Fibroblast of skin of abdomen (primary cell): ENCODE measurements around the gene TGFB1.

Experiments used
- DNase-seq: peaks from one replicate; pipeline ENCODE4 v3.0.0-alpha.2; 2013

The TGFB1 gene

DNA sequence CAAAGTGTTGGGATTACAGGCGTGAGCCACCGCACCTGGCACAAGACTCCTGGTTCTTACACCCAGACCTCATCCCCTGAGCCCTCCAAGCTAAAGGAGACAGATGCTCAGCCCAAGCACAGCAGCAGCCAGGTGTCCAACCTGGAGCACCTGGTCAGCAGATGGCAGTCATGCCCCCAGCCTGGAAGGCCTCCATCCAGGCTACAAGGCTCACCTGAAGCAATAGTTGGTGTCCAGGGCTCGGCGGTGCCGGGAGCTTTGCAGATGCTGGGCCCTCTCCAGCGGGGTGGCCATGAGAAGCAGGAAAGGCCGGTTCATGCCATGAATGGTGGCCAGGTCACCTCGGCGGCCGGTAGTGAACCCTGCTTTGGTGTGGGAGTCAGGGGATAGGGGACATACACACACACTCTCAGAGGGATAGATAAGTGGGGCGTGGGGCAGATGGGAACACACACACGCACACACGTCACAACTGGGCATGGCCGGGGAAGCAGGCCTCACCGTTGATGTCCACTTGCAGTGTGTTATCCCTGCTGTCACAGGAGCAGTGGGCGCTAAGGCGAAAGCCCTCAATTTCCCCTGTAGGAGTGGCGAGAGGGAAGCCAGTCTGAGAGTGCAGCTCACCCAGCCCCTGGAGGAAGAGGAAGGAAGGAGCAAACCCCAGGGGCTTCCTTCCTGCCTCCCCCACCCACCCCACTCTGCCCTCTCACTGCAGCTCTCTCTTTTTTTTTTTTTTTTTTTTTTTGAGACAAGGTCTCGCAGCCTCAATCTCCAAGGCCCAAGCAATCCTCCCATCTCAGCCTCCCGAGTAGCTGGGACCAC, 11.8 kb downstream of the TGFB1 start:
- no peak for DNase-seq

DNA sequence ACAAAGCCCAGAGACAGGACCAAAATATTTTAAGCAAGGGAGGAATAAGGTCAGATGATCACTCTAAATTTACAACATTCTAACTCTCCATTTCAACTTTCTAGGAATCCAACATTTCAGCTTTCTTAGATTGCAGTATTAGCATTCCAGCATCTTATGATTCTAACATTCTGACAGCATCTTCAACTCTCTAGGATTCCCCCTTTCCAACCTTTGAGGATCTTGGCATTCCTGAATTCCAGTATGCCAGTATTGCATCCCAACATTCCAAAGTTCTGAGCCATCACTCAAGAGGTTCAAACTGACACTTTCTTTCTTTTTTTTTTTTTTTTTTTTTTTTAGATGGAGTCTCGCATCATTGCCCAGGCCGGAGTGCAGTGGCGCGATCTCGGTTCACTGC, 13.8 kb downstream of the TGFB1 start:
- peak; percentile 82 for DNase-seq

DNA sequence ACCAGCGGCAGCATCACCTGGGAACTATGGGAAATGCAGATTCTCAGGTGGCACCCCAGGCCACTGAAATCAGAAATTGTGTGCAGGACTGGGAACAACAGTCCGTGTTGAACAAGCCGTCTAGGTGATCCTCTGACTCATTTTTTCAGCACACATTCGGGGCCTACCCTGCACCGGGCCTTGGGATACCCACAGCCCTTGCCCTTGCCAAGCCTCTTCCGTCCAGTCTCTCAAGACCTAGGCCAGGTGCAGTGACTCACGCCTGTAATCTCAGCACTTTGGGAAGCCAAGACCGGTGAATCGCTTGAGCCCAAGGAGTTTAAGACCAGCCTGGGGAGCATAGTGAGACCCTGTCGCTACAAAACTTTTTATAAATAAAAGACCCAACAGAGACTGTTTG, 18.3 kb downstream of the TGFB1 start:
- no peak for DNase-seq

DNA sequence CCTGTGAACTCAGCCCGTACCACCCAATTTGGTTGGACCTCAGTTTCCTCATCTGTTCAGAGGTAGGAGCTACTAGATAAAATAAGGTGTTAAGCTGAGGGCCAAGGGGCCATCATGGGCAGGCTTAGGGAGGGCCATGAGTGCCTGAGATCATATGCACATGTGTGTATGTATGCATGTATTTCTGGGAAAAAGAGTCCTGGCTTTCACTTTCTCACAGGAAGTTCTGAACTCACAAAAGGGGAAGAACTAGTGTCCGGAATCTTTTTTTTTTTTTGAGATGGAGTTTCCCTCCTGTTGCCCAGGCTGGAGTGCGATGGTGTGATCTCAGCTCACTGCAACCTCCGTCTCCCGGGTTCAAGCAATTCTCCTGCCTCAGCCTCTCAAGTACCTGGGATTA, 18.9 kb downstream of the TGFB1 start:
- DNase-seq: no peak

DNA sequence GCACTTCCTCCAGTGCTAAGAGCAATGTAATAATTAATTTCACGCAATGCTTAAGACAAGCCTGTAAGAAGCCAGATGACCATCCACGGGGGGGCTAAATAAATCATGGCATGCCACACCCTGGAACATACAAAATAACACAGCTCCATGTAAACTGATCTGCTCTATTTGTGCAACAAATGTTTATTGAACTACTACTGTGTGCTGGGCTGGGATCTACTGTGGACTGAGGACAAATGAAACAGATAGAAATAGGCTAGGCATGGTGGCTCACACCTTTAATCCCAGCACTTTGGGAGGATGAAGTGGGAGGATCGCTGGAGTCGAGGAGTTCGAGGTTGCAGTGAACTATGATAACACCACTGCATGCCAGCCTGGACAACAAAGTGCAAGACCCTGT, 21.3 kb downstream of the TGFB1 start:
- no peak for DNase-seq

DNA sequence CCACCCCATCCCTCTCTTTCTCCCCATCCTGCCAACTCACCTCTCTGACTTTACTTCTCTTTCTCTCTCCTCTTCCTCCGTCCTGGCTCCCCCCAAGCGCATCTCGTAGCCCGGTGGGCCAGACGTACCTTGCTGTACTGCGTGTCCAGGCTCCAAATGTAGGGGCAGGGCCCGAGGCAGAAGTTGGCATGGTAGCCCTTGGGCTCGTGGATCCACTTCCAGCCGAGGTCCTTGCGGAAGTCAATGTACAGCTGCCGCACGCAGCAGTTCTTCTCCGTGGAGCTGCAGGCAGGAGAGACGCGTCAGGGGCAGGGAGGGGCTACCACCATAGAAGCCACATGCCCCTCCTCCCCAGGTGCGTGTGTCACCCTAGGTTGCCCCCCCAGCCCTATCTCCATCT, 21.7 kb downstream of the TGFB1 start:
- DNase-seq: no peak

DNA sequence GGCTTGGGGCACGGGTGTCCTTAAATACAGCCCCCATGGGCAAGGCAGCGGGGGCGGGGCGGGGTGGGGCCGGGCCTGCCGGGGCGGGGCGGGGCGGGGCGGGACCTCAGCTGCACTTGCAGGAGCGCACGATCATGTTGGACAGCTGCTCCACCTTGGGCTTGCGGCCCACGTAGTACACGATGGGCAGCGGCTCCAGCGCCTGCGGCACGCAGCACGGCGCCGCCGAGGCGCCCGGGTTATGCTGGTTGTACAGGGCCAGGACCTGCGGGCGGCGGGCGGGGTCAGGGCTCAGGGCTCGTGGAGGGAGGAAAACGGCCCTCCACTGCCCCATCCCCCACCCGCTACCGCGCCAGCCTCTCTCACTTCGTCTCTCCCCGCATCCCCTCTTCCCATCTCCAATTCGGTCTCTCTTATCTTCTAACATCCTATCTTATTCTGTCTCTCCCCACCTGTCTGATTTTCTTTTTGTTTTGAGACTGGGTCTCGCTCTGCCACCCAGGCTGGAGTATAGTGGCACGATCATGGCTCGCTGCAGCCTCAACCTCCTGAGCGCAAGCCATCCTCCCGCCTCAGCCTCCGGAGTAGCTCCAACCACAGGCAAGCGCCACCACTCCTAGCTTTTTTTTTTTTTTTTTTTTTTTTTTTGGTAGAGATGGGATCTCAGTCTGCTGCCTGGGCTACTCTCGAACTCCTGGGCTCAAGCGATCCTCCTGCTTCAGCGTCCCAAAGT, 22.6 kb downstream of the TGFB1 start:
- DNase-seq: no peak

DNA sequence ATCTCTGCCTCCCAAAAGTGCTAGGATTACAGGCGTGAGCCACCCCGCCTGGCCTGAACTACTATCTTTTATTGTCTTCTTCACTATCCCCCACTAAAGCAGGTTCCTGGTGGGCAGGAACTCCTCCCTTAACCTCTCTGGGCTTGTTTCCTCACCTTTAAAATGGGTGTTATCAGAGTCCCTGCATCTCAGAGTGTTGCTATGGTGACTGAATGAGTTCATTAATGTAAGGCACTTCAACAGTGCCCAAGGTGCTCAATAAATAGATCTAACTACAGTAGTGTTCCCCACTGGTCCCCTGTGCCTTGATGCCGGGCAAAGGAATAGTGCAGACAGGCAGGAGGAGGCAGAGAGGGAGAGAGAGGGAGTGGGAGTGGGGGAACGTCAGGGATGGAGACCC, 23.2 kb downstream of the TGFB1 start:
- DNase-seq: no peak

DNA sequence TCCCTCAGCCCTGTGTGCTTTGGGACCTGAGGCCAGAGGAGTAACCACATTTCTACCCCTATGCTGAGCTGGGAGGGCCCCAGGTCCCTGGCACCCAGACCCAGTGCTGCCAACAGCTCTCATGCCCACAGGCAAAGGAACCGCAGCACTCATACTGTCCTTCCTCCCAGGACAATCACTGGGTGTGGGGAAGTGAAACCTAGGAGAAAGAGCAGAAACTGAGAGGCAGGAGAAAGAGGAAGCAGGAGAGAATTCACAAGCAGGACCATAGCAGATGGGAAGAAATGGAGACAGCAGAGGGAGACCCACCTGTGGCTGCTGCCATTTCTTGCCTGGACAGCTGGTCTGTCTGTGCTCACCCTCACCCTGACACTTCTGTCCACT, 24.9 kb downstream of the TGFB1 start:
- no peak for DNase-seq

DNA sequence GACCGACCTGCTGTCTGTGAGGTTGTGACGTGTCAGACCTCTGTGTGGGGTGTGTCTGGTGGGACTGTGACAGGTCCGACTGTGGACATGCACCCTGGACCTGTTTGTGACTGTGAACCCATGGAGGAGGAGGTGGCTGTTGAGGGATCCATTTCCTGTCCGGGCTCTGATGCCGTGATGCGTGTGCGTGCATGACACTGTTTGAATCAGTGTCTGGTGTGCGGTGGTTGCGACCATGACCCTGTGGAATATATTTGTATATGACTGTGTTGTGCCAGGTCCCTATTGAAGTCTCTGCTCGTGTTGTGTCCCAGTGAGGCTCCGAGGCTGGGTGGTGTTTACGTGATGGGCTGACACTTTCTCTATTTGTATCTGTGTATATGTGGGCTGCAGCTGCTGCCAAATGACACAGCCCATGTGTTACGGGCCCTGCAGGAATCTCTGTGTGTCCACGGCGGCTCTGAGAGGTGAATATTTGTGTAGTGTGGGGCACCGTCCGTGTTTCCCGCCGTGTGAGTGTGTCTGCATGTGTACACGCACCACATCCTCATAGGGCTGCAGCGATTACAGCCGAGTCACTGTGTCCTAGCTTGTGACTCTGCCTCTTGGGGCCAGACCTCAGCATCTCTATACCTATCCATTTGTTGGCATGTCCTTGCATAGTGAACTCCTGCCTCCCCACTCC, 25.4 kb downstream of the TGFB1 start:
- DNase-seq: peak; percentile 23

DNA sequence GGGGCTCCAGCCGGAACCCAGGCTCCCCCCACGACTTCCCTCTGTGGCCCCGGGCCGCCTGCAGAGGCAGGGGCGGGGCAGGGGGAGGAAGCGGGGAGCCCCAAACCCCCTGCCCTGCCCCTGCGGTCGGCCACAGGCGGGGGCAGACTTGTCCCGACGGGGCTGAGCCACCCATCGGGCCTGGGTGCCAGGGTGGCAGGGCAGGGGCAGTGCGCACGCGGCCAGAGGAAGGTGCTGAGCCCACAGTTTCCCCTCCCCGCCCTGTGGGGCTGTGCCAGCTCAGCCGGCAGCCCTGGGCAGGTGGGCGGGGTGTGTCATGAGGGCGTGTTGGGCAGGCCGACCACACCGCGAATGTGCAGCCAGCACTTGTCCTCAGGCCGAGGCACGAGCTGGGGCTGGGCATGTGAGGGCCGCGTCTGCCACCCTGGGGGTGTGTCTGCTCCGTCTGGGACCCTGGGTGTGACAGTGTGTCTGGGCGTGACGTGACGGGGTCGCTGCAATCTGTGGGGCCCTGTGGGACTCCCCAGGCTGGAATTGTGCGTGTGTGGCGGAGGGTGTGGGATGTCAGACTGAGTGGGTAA, 26.1 kb downstream of the TGFB1 start:
- DNase-seq: peak; percentile 12

DNA sequence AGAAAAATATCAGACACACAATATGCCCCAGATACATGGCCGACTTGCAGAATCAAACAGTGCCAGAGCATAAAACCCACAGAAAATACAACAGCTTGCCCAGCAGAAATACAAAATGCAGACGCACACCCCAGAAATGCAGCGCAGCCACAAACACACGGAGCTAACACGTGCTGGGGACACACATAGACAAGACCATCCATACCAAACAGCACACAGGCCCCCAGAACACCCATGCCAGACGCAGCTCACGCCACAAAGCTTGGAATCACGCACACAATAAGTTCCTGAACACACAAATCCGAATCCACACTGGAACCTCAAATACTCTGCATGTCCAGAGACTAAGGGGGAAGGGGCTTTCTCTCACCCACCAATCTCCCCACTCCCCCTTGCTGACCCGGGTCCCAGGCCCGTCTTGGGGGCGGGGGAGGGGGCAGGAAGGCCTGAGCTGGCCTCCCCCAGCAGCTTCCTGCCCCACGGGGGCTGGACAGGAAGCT, 26.6 kb downstream of the TGFB1 start:
- peak; percentile 59 for DNase-seq

DNA sequence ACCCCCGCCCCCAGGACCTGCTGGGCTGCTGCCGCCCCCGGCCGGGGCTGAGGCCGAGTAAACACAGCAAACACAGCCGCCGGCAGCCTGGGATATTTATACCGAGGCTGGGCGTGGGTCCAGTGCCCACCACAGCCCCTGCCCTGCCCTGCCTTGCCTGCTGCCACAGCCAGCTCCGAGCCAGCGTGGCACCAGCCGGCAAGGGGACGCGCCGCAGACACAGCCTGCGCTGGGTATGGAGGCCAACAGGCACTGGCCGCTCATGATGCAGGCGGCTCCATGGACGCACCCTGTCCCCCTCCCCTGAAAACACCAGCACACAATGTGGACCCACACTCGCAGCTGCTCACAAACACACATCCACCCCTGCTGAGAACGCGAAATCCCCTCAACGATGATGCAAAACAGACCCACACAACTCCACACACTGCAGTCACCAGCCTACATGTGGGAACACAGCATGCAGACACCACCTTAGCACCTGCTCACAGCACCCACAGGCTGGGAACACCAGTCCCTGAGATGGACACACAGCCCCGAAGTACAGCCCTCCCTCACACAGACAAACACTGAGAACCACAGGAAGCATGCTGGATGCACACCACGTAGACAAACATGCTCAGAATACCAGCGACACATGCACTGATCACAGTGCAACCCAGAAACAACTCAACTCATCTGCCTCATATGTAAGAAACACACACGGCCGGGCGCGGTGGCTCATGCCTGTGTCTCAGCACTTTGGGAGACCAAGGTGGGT, 27.6 kb downstream of the TGFB1 start:
- peak; percentile 77 for DNase-seq

DNA sequence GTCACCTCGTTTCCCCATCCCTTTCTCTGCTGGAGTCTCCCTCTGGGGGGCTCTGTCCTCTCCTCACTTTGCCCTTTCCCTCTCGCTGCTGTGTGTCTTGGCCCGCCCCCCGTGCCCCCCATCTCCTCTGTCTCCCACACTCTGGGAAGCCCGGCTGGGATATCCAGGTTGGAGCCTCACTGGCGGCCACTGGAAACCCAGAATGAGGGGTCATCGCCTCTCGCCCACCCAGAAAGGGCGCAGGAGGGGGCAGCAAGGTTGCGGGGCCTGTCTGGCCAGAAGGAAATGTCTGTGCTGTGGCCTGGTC, 28.1 kb downstream of the TGFB1 start:
- DNase-seq: no peak

DNA sequence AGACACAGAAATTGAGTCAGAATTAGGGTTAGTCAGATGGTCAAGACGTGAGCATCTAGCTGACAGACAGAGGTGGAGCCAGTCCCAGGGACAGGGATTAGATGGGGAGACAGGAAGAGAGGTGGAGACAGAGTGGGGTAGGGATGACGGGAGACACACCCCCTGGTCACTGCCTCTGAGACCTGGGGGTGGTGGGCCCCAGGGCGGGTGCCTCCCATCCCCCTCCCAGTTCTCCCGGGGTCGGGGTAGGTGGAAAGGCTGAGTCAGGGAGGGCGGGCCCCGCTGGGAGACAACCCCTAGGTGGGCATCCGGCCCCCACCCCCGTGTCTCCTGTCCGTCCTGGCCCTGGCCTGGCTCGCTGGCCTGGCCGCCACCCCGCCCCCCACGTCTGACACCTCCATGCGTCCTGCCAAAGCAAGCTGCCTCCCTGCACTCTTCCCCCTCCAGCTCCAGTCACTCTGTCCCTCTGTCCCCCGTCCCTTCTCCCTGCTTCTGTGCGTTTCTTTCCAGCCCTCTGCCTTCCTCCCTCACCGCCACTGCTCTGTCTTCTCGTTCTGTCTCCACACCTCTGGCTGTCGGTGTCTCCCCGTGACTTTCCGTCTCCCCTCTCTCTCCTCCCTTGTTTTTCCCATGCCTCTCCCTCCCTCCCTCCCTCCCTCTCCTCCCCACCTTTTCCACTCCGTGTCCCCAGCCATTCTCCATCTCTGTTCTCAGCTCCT, 28.6 kb downstream of the TGFB1 start:
- peak; percentile 78 for DNase-seq

DNA sequence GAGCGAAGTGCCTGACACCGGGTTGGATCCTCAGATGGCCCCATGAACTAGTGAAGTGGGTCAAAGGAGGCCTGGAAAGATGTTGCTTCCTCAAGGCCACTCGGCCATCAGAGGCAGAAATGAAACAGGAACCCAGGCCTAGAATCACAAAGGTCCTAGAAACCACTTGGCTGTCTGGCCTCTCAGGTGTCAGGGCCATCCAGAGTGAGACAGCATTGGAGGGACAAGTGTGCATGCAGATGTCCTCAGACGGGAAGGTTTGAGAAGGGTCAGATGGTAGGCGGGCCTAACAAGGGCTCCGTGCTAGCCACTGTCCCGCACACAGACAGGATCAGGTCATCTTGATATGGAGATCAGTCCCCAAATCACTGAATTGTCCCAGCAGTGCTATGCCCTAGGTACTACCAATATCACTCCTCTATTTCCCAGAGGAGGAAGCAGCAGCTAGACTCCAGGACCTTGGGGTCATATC, 29.5 kb downstream of the TGFB1 start:
- DNase-seq: peak; percentile 6

DNA sequence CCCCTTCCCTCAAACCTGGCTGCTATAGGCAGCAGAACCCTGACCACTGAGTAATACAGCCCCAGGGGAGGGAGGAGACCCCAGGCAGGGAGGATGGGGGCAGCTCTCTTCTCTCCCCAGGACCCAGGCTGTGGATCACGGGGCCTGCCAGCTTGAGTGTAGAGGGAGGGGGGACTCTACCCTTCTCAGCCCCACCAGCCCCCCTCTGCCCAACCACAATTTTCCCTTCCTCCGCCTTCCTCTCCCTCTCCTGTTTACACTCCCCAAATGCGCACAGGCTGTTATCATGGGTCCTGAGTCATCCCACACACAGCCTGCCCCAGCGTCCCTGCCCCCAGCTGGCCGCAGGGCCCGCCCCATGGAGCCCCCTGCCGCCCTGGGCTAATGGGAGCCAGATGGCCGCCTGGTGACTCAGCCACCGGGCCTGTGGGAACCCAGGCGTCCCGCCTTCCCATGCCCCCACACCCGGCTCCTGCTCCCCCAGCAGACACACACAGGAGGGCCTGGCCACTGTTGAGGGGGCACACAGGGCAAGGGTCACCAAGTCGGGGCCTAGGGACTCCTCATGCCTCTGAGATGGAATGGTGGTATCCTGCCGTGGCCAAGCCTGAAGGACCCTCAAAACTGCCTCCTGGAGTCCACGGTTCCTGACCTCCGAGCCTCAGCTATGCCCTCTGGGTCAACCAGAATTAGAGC, 30.1 kb downstream of the TGFB1 start:
- peak; percentile 97 for DNase-seq

DNA sequence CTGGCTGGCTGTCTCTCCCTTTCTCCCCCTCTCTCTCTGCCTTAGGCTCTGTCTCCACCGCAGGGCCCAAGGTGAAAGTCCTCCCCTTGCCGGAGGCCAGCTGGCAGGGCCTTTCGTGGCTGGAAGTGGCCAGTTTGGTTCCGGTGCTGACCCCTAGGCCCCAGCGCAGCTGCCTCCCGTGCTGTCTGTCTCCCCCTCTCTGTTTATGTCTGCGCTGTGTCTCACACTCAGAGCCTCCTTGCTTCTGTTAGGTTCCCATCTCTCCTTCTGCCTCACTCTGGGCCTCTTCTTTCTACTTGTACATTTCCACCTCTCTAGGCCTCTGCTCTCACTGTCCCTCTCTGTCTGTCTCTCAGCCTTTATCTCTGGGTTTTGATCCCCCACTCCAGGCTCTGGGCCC, 30.7 kb downstream of the TGFB1 start:
- no peak for DNase-seq

DNA sequence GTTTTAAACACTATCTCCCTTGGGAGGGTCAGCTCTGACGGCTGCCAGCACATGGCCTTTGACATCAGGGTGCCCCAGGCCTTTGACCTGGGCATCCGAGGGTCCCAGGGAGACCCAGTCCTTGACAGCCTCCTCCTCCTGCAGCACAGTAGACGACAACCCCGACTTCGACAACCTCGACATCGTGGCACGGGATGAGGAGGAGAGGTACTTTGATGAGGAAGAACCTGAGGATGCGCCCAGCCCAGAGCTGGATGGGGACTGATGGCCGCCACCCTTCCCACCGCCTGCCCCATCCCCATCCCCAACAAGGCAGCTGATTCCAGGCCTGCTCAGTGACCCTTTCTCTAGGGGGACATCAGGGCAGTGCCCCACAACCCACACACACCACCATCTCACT, 31.3 kb downstream of the TGFB1 start:
- DNase-seq: no peak

DNA sequence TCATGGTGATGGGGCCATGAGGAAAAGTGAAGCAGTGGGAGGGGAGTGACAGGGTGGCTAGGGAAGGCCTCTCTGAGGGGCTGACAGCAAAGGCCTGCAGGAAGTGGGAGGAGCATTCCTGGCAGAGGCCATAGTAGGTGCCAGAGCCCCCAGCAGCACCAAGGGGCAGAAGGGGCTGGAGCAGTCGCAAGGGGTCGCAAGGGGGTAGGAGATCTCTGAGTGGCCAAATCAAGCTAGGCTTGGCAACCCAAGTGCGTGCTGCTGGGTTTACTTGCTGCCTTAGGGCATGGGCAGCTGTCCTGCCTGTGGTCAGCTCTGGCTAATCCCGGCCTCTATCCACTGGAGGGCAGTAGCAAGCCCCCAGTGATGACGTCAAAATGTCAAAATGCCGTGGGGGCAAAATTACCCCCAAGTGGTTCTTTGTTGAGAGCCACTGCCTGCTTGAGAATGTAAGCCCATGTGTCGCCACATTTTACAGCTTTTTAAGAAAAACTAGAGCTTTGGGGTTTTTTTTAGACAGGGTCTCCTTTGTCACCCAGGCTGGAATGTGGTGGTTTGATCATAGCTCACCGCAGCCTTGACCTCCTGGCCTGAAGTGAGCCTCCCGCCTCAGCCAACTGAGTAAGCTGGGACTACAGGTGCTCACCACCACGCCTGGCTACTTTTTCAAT, 32.0 kb downstream of the TGFB1 start:
- peak; percentile 55 for DNase-seq
